A549 (cell line): ENCODE results near the gene AP1S2. TPM values are rescaled to one million over a fixed set of nuclear protein-coding genes. Genes with fewer than 3 reads are reported as not detected.

ENCODE experiments used
- polyA plus RNA-seq, 4 experiments: library from polyadenylated mRNA; depleted of rRNA in 3 of 4; stranded (reverse); fragments of >200 nt; fragmentation: RNase III in 1 of 4; extraction: RNeasy Plus Mini Kit Qiagen cat#74134 plus additional on column Dnase treatment in 1 of 4; gene quantifications; 2 replicates in 3 of 4; 3 replicates in 1 of 4; pipeline ENCODE4 v1.2.3, GENCODE V29; 2011 to 2017

The AP1S2 gene
- polyA plus RNA-seq, 2 of the 4 experiments (the other 2 are of a cell fraction): 17.1 to 18.5 TPM

Other genes with a start within 250 kb of the AP1S2 start
- 2.5 and 2.6 TPM in 2 replicates for gene CLTRN, start 190.0 kb downstream of the AP1S2 start, polyA plus RNA-seq (2011; rRNA removed)
- 0.46 to 0.84 TPM (median 0.76 TPM) in 3 replicates for gene CLTRN, start 190.0 kb downstream of the AP1S2 start, polyA plus RNA-seq (2017; fragmentation: RNase III; extraction: RNeasy Plus Mini Kit Qiagen cat#74134 plus additional on column Dnase treatment)
- 11.3 and 12.5 TPM in 2 replicates for gene CA5B, start 116.5 kb downstream of the AP1S2 start, polyA plus RNA-seq (2011; rRNA removed)
- gene CA5B, start 116.5 kb downstream of the AP1S2 start, polyA plus RNA-seq (2017; fragmentation: RNase III; extraction: RNeasy Plus Mini Kit Qiagen cat#74134 plus additional on column Dnase treatment): 2.7 to 5.8 TPM (median 5.2 TPM) in 3 replicates
- 8.5 and 10.5 TPM in 2 replicates for gene ZRSR2, start 64.3 kb downstream of the AP1S2 start, polyA plus RNA-seq (2011; rRNA removed)
- gene ZRSR2, start 64.3 kb downstream of the AP1S2 start, polyA plus RNA-seq (2017; fragmentation: RNase III; extraction: RNeasy Plus Mini Kit Qiagen cat#74134 plus additional on column Dnase treatment): 11.0 to 12.0 TPM (median 11.7 TPM) in 3 replicates